HepG2 (cell line): ENCODE measurements around the gene MRGPRF.

Experiments
- ATF1 ChIP-seq: IDR thresholded peaks from 2 replicates; pipeline ENCODE4 v1.6.1; 2016; ENCODE audit warnings: mild to moderate bottlenecking, control low read depth
- CEBPB ChIP-seq: IDR thresholded peaks from 2 replicates; pipeline ENCODE4 v1.6.1; 2011; ENCODE audit warnings: low read depth, low read length, improper control_type of control experiment, borderline replicate concordance
- CREB3 ChIP-seq: sonication (generic); formaldehyde crosslinking; IDR thresholded peaks from 2 replicates; pipeline ENCODE4 v1.5.0; 2020; ENCODE audit warnings: missing genetic modification reagents
- ERF ChIP-seq: IDR thresholded peaks from 2 replicates; pipeline ENCODE4 v1.6.1; 2018; ENCODE audit warnings: missing biosample characterization, missing genetic modification reagents
- EZH2 ChIP-seq: conservative IDR thresholded peaks from 2 replicates; pipeline ENCODE4 v1.6.1; 2012; ENCODE audit warnings: mild to moderate bottlenecking, low read depth, low read length, moderate library complexity
- FUBP1 ChIP-seq: sonication (generic); formaldehyde crosslinking; IDR thresholded peaks from 2 replicates; pipeline ENCODE4 v1.5.1; 2020; ENCODE audit warnings: missing genetic modification reagents, mild to moderate bottlenecking, borderline replicate concordance
- SOX6 ChIP-seq, 2 experiments: fragments of 450-650 bp in 1 of 2; sonication (generic) in 1 of 2; formaldehyde crosslinking in 1 of 2; IDR thresholded peaks; 2 replicates each; pipeline versions ENCODE4 v1.4.0 to v1.6.1; 2017 to 2020; ENCODE audit warnings: antibody characterized with exemption in 1 of 2, mild to moderate bottlenecking in 1 of 2, missing genetic modification reagents in 1 of 2
- SP1 ChIP-seq, 2 experiments: fragments of 450-650 bp in 1 of 2; sonication (generic) in 1 of 2; formaldehyde crosslinking in 1 of 2; IDR thresholded peaks; 2 replicates each; pipeline versions ENCODE4 v1.4.0 to v1.6.1; 2016 to 2020; ENCODE audit warnings: missing genetic modification reagents in 1 of 2
- SP2 ChIP-seq: sonication (generic); formaldehyde crosslinking; IDR thresholded peaks from 2 replicates; pipeline ENCODE4 v1.5.1; 2020; ENCODE audit warnings: mild to moderate bottlenecking, missing genetic modification reagents
- ZBTB8A ChIP-seq: sonication (generic); formaldehyde crosslinking; IDR thresholded peaks from 2 replicates; pipeline ENCODE4 v1.4.0; 2020; ENCODE audit warnings: mild to moderate bottlenecking, low read depth, missing genetic modification reagents, borderline replicate concordance
- TF ChIP-seq, protein P1 (sequence below): sonication (generic); IDR thresholded peaks from 2 replicates; pipeline ENCODE4 v1.6.1; 2016; ENCODE audit warnings: low read depth, borderline replicate concordance
- TF ChIP-seq, protein P2 (sequence below): sonication (generic); formaldehyde crosslinking; IDR thresholded peaks from 2 replicates; pipeline ENCODE4 v1.5.0; 2020; ENCODE audit warnings: mild to moderate bottlenecking, missing genetic modification reagents, moderate library complexity
- TF ChIP-seq, protein P3 (sequence below): sonication (generic); formaldehyde crosslinking; IDR thresholded peaks from 2 replicates; pipeline ENCODE4 v1.4.0; 2020; ENCODE audit warnings: mild to moderate bottlenecking, missing genetic modification reagents

DNA sequence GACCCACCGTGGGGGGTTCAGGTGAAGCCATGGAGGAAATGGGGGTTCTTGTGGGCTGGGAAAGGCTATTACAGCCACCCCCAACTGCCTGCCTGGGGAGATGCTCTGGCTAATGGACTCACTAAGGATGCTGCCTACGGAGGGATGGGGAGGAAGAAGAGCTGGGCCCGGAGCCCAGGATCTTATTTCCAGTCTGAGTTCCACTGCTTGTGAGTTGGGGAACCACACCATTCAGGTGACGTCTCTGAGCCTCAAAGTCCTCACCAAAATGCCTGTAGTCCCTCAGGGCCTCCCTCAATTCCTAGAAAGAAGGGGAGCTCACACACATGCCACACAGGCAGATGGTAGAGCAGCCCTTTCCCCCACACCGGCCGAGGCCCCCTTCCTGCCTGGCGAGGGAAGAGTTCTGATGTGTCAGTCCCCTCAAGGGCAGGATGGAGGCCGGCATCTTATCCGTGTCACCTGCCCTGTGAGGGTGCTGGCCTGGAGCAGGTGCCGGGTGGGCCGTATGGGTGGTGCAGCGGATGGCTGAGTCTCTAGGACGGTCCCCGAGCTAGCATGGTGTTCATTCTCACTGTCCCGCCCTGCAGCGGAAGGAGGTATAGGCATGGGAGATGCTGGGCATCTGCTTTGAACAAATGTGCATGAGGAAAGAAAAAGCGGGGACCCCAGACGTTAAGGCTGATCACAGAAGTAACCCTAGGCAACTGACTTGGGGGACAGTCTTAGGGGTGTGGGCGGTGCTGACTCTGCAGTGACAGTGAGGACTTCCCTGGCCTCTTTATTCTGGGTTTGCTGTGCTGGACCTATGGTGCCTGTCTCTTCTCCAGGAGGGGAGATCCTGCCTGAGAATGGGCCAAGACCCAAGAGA, 15.7 kb downstream of the MRGPRF start:
- TF ChIP-seq, protein P1, sequence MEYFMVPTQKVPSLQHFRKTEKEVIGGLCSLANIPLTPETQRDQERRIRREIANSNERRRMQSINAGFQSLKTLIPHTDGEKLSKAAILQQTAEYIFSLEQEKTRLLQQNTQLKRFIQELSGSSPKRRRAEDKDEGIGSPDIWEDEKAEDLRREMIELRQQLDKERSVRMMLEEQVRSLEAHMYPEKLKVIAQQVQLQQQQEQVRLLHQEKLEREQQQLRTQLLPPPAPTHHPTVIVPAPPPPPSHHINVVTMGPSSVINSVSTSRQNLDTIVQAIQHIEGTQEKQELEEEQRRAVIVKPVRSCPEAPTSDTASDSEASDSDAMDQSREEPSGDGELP: no peak
- TF ChIP-seq ATF1 (CRISPR knock-in tag): no peak
- TF ChIP-seq SP2 (CRISPR knock-in tag): no peak
- TF ChIP-seq CREB3 (CRISPR knock-in tag): no peak
- TF ChIP-seq SOX6 (IDR thresholded peaks at IDR 0.05): no peak
- TF ChIP-seq SOX6 (CRISPR knock-in tag; IDR thresholded peaks at IDR 0.05): no peak
- TF ChIP-seq CEBPB: no peak
- TF ChIP-seq ZBTB8A (CRISPR knock-in tag): no peak
- TF ChIP-seq, protein P2, sequence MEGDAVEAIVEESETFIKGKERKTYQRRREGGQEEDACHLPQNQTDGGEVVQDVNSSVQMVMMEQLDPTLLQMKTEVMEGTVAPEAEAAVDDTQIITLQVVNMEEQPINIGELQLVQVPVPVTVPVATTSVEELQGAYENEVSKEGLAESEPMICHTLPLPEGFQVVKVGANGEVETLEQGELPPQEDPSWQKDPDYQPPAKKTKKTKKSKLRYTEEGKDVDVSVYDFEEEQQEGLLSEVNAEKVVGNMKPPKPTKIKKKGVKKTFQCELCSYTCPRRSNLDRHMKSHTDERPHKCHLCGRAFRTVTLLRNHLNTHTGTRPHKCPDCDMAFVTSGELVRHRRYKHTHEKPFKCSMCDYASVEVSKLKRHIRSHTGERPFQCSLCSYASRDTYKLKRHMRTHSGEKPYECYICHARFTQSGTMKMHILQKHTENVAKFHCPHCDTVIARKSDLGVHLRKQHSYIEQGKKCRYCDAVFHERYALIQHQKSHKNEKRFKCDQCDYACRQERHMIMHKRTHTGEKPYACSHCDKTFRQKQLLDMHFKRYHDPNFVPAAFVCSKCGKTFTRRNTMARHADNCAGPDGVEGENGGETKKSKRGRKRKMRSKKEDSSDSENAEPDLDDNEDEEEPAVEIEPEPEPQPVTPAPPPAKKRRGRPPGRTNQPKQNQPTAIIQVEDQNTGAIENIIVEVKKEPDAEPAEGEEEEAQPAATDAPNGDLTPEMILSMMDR (CRISPR knock-in tag): no peak
- no peak for TF ChIP-seq SP1 (IDR thresholded peaks at IDR 0.05)
- TF ChIP-seq SP1 (CRISPR knock-in tag; IDR thresholded peaks at IDR 0.05): no peak
- TF ChIP-seq EZH2: no peak
- TF ChIP-seq FUBP1: no peak
- TF ChIP-seq, protein P3, sequence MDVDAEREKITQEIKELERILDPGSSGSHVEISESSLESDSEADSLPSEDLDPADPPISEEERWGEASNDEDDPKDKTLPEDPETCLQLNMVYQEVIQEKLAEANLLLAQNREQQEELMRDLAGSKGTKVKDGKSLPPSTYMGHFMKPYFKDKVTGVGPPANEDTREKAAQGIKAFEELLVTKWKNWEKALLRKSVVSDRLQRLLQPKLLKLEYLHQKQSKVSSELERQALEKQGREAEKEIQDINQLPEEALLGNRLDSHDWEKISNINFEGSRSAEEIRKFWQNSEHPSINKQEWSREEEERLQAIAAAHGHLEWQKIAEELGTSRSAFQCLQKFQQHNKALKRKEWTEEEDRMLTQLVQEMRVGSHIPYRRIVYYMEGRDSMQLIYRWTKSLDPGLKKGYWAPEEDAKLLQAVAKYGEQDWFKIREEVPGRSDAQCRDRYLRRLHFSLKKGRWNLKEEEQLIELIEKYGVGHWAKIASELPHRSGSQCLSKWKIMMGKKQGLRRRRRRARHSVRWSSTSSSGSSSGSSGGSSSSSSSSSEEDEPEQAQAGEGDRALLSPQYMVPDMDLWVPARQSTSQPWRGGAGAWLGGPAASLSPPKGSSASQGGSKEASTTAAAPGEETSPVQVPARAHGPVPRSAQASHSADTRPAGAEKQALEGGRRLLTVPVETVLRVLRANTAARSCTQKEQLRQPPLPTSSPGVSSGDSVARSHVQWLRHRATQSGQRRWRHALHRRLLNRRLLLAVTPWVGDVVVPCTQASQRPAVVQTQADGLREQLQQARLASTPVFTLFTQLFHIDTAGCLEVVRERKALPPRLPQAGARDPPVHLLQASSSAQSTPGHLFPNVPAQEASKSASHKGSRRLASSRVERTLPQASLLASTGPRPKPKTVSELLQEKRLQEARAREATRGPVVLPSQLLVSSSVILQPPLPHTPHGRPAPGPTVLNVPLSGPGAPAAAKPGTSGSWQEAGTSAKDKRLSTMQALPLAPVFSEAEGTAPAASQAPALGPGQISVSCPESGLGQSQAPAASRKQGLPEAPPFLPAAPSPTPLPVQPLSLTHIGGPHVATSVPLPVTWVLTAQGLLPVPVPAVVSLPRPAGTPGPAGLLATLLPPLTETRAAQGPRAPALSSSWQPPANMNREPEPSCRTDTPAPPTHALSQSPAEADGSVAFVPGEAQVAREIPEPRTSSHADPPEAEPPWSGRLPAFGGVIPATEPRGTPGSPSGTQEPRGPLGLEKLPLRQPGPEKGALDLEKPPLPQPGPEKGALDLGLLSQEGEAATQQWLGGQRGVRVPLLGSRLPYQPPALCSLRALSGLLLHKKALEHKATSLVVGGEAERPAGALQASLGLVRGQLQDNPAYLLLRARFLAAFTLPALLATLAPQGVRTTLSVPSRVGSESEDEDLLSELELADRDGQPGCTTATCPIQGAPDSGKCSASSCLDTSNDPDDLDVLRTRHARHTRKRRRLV: no peak
- TF ChIP-seq ERF (CRISPR knock-in tag): no peak
